IMR-90 (cell line): ENCODE data around the gene RIPPLY3. TPM values are rescaled to one million over a fixed set of nuclear protein-coding genes. Genes with fewer than 3 reads are reported as not detected.

Source experiments
- ATAC-seq: fragments of 200-7000 bp; cut with Tn5 transposase; 2 replicates; pipeline ENCODE4 v1.9.1; 2020; ENCODE audit warnings: low read depth, mild to moderate bottlenecking, moderate library complexity
- BruUV-seq: library from RNA; stranded (reverse); fragments of 400-500 nt; replicated peaks from 2 replicates; lab custom pipeline; 2021; lab: Mats Ljungman, UMichigan
- CTCF ChIA-PET: fragments of 300-600 bp; formaldehyde crosslinking; extraction: SDS; loops from one replicate; lab custom pipeline; 2021; ENCODE audit warnings: antibody characterized with exemption; lab: Yijun Ruan, JAX
- POLR2A ChIA-PET: fragments of 300-600 bp; sonication (Branson Sonifier 250); formaldehyde crosslinking; loops from one replicate; lab custom pipeline; 2022; ENCODE audit warnings: antibody characterized with exemption; ENCODE audit not compliant: unreplicated experiment; lab: Charles Lee
- DNase-seq: peaks from one replicate; pipeline ENCODE4 v3.0.0; 2013
- H2AFZ ChIP-seq: replicated peaks from 2 replicates; pipeline ENCODE3; 2013; ENCODE audit warnings: low read length, mild to moderate bottlenecking; ENCODE audit not compliant: poor library complexity
- H2AK5ac ChIP-seq: 2 replicates; pipeline ENCODE4 v1.6.1; 2013; ENCODE audit warnings: low read depth, low read length, inconsistent platforms
- H2AK9ac ChIP-seq: replicated peaks from 2 replicates; pipeline ENCODE3; 2013; ENCODE audit warnings: mild to moderate bottlenecking, low read depth, low read length, moderate library complexity; ENCODE audit not compliant: poor library complexity
- H2BK120ac ChIP-seq: 2 replicates; pipeline ENCODE4 v1.6.1; 2013; ENCODE audit warnings: low read depth, low read length, inconsistent platforms
- H2BK15ac ChIP-seq: 3 replicates; pipeline ENCODE4 v1.6.1; 2013; ENCODE audit warnings: low read depth, low read length, inconsistent platforms
- H2BK20ac ChIP-seq: 2 replicates; pipeline ENCODE4 v1.6.1; 2013; ENCODE audit warnings: low read depth, mild to moderate bottlenecking, inconsistent platforms, low read length, moderate library complexity
- H2BK5ac ChIP-seq: 2 replicates; pipeline ENCODE4 v1.6.1; 2013; ENCODE audit warnings: mild to moderate bottlenecking, low read depth, low read length, inconsistent platforms; ENCODE audit not compliant: poor library complexity, severe bottlenecking
- H3K14ac ChIP-seq: replicated peaks from 2 replicates; pipeline ENCODE4 v1.6.1; 2013; ENCODE audit warnings: low read depth, low read length, inconsistent platforms
- H3K18ac ChIP-seq: 2 replicates; pipeline ENCODE4 v1.6.1; 2013; ENCODE audit warnings: low read depth, low read length, control low read depth
- H3K23ac ChIP-seq: 2 replicates; pipeline ENCODE4 v1.6.1; 2013; ENCODE audit warnings: low read depth, low read length, inconsistent platforms
- H3K27ac ChIP-seq: 2 replicates; pipeline ENCODE4 v1.5.1; 2013; ENCODE audit warnings: mild to moderate bottlenecking, control low read depth, low read length; ENCODE audit not compliant: insufficient read depth
- H3K27me3 ChIP-seq: 2 replicates; pipeline ENCODE4 v1.6.1; 2013; ENCODE audit warnings: low read length; ENCODE audit not compliant: control insufficient read depth, insufficient read depth
- H3K36me3 ChIP-seq: 2 replicates; pipeline ENCODE4 v1.6.1; 2013; ENCODE audit warnings: low read length, mixed read lengths; ENCODE audit not compliant: control insufficient read depth, insufficient read depth
- H3K4ac ChIP-seq: 2 replicates; pipeline ENCODE4 v1.6.1; 2013; ENCODE audit warnings: low read depth, low read length, inconsistent platforms
- H3K4me1 ChIP-seq: 2 replicates; pipeline ENCODE4 v1.6.1; 2013; ENCODE audit warnings: low read length, mixed read lengths; ENCODE audit not compliant: control insufficient read depth, insufficient read depth
- H3K4me2 ChIP-seq: 2 replicates; pipeline ENCODE4 v1.6.1; 2013; ENCODE audit warnings: low read depth, mild to moderate bottlenecking, control low read depth, low read length, moderate library complexity
- H3K4me3 ChIP-seq: 2 replicates; pipeline ENCODE4 v1.5.1; 2013; ENCODE audit warnings: low read depth, mild to moderate bottlenecking, control low read depth, low read length, moderate library complexity; ENCODE audit not compliant: insufficient read depth
- H3K56ac ChIP-seq: 2 replicates; pipeline ENCODE4 v1.6.1; 2013; ENCODE audit warnings: low read length, inconsistent platforms; ENCODE audit not compliant: insufficient read depth; ENCODE audit errors: extremely low read depth
- H3K79me1 ChIP-seq, 2 experiments: 2 replicates each; pipeline ENCODE4 v1.6.1; 2013; ENCODE audit warnings: low read length in 2 of 2, inconsistent platforms in 1 of 2, low read depth in 1 of 2
- H3K9ac ChIP-seq: 2 replicates; pipeline ENCODE4 v1.6.1; 2013; ENCODE audit warnings: low read depth, low read length, control low read depth
- H3K9me1 ChIP-seq: 2 replicates; pipeline ENCODE4 v1.6.1; 2013; ENCODE audit warnings: low read length, inconsistent platforms; ENCODE audit not compliant: insufficient read depth
- H3K9me3 ChIP-seq: 2 replicates; pipeline ENCODE4 v1.6.1; 2013; ENCODE audit warnings: low read length; ENCODE audit not compliant: control insufficient read depth, insufficient read depth
- H4K20me1 ChIP-seq: 2 replicates; pipeline ENCODE4 v1.6.1; 2013; ENCODE audit warnings: low read length, inconsistent platforms; ENCODE audit not compliant: insufficient read depth
- H4K5ac ChIP-seq: 2 replicates; pipeline ENCODE4 v1.6.1; 2013; ENCODE audit warnings: mild to moderate bottlenecking, low read depth, low read length, control low read depth
- H4K8ac ChIP-seq, 2 experiments: 2 replicates each; pipeline ENCODE4 v1.6.1; 2013; ENCODE audit warnings: low read depth in 2 of 2, low read length in 2 of 2, control low read depth in 1 of 2, inconsistent platforms in 1 of 2
- H4K91ac ChIP-seq: 2 replicates; pipeline ENCODE4 v1.6.1; 2013; ENCODE audit warnings: low read depth, low read length, inconsistent platforms; ENCODE audit not compliant: insufficient read depth
- CHD1 ChIP-seq: IDR thresholded peaks from 2 replicates; pipeline ENCODE4 v1.6.1; 2012; ENCODE audit warnings: low read depth, low read length, improper control_type of control experiment
- ELK1 ChIP-seq: fragments of 150-350 bp; IDR thresholded peaks from 2 replicates; pipeline ENCODE4 v1.6.1; 2016; ENCODE audit warnings: low read depth, mild to moderate bottlenecking, low read length, moderate library complexity, borderline replicate concordance
- FOS ChIP-seq: fragments of 150-350 bp; IDR thresholded peaks from 2 replicates; pipeline ENCODE4 v1.6.1; 2016; ENCODE audit warnings: low read depth, low read length
- MAFK ChIP-seq: IDR thresholded peaks from 2 replicates; pipeline ENCODE4 v1.6.1; 2012; ENCODE audit warnings: low read depth, low read length, improper control_type of control experiment
- RFX5 ChIP-seq: IDR thresholded peaks from 2 replicates; pipeline ENCODE4 v1.8.0; 2012; ENCODE audit warnings: low read depth, mild to moderate bottlenecking, low read length, moderate library complexity
- SMC3 ChIP-seq: fragments of 150-350 bp; IDR thresholded peaks from 2 replicates; pipeline ENCODE4 v1.6.1; 2016; ENCODE audit warnings: low read depth, mild to moderate bottlenecking, antibody characterized with exemption, low read length, moderate library complexity
- WGBS, 2 experiments: methylation state at CpG; one replicate each; pipeline versions ENCODE4 v1.1.5 to v1.1.7; 2013; ENCODE audit warnings: missing lambda C conversion rate in 2 of 2; ENCODE audit not compliant: insufficient read length in 1 of 2; ENCODE audit errors: extremely low coverage in 2 of 2; 5-methylcytosine and 5-hydroxymethylcytosine counted together
- dilution Hi-C: fragments of 300-500 bp; cut with HindIII; formaldehyde crosslinking; loops from one replicate; pipeline ENCODE4 v1.14.3; 2018; ENCODE audit warnings: low sequenced_read_pairs; ENCODE audit not compliant: unreplicated experiment
- in situ Hi-C: fragments of 300-500 bp; cut with MboI; formaldehyde crosslinking; loops from 3 replicates; pipeline ENCODE4 v1.14.3; 2019; ENCODE audit warnings: low sequenced_read_pairs, inconsistent platforms, mixed read lengths
- intact Hi-C: fragments of 100-400 bp; cut with micrococcal nuclease; formaldehyde crosslinking; loops from 2 replicates; pipeline ENCODE4 v1.10.0; 2022
- polyA plus RNA-seq, 3 experiments: library from polyadenylated mRNA; depleted of rRNA; stranded (reverse); fragments of >200 nt; gene quantifications; 2 replicates each; pipeline ENCODE4 v1.2.3, GENCODE V29; 2012; ENCODE audit warnings: low replicate concordance in 1 of 3
- total RNA-seq: library from RNA; depleted of rRNA; stranded (reverse); fragments of >200 nt; gene quantifications from 2 replicates; pipeline ENCODE4 v1.2.3, GENCODE V29; 2012

The RIPPLY3 gene
- total and polyA plus RNA-seq, 2 of the 4 experiments (the other 2 are of a cell fraction), result 0.10 TPM; not detected in 1

GRCh38 chr21:36999131-36999898 is 7.2 kb upstream of the RIPPLY3 start:
- Histone ChIP-seq H2AFZ (no peak overlapping the region), H3K56ac (no peak overlapping the region), H2AK5ac (no peak overlapping the region), H3K9me1 (no peaks in the 10 kb centered on the region), H2AK9ac (no peak overlapping the region), H3K4me2 (no peak overlapping the region), H4K8ac (no peak overlapping the region), H3K23ac (no peak overlapping the region), H3K18ac (no peak overlapping the region), H3K9me3 (peaks cover 2% of the 10 kb centered on the region; the same call in 1 of the 2 replicates), H2BK15ac (no peak overlapping the region), H3K36me3 (no peaks in the 10 kb centered on the region), H4K20me1 (no peaks in the 10 kb centered on the region), H3K14ac (no peak overlapping the region), H3K4ac (no peak overlapping the region), H3K4me1 (no peaks in the 10 kb centered on the region), H3K9ac (no peak overlapping the region), H3K27me3 (peaks cover 17% of the 10 kb centered on the region), H2BK20ac (no peak overlapping the region), H2BK120ac (no peak overlapping the region), H3K4me3 (no peak overlapping the region), H3K27ac (no peak overlapping the region), H3K79me1 (no peaks in the 10 kb centered on the region), H4K91ac (no peak overlapping the region), H4K5ac (no peak overlapping the region), H2BK5ac (no peak overlapping the region)
- WGBS, 2 experiments, result 69% methylated on average over 5 of the region's 11 CpGs; no CpG with 5 or more reads in 1 of the 2 experiments
- in situ Hi-C loops, result no loop called here
- intact Hi-C loops, result no loop called here
- no peak for ATAC-seq
- TF ChIP-seq ELK1 (no peak), FOS (no peak), SMC3 (no peak), CHD1 (no peak), MAFK (no peak), RFX5 (no peak)
- BruUV-seq, result no TSS peak
- ChIA-PET CTCF (interaction anchor here (1.2 kb wide), 1 partner anchor 10 kb away, joined by 4 read pairs; no protein-coding TSS in a partner anchor), POLR2A (no interaction called here)
- no peak for DNase-seq
- dilution Hi-C loops, result no loop called here
